HEK293T (cell line): ENCODE data around the gene IL7R.

ENCODE experiments used
- CTCF ChIA-PET: fragments of 350-600 bp; formaldehyde crosslinking; extraction: SDS; loops from one replicate; lab custom pipeline; 2021; ENCODE audit warnings: antibody characterized with exemption, inconsistent platforms; lab: Yijun Ruan, JAX
- POLR2A ChIA-PET: fragments of 350-600 bp; formaldehyde crosslinking; extraction: SDS; loops from one replicate; lab custom pipeline; 2020; ENCODE audit warnings: antibody characterized with exemption, inconsistent platforms; lab: Yijun Ruan, JAX
- DNase-seq: peaks from one replicate; pipeline ENCODE4 v3.0.0; 2012; ENCODE audit warnings: mixed read lengths; ENCODE audit errors: extremely low spot score
- ARNT ChIP-seq: fragments of 450-650 bp; IDR thresholded peaks from 2 replicates; pipeline ENCODE4 v1.6.1; 2017; ENCODE audit warnings: mild to moderate bottlenecking
- BHLHE40 ChIP-seq: fragments of 450-650 bp; IDR thresholded peaks from 2 replicates; pipeline ENCODE4 v1.6.1; 2016; ENCODE audit warnings: mild to moderate bottlenecking, moderate library complexity, borderline replicate concordance
- CTBP1 ChIP-seq: fragments of 450-650 bp; IDR thresholded peaks from 2 replicates; pipeline ENCODE4 v1.6.1; 2016; ENCODE audit warnings: borderline replicate concordance
- ELF4 ChIP-seq: fragments of 450-650 bp; IDR thresholded peaks from 2 replicates; pipeline ENCODE4 v1.6.1; 2017; ENCODE audit warnings: antibody characterized with exemption
- FOXA1 ChIP-seq: fragments of 450-650 bp; IDR thresholded peaks from 2 replicates; pipeline ENCODE4 v1.6.1; 2016; ENCODE audit warnings: mild to moderate bottlenecking
- FOXK2 ChIP-seq: fragments of 450-650 bp; IDR thresholded peaks from 2 replicates; pipeline ENCODE4 v1.6.1; 2016; ENCODE audit warnings: mild to moderate bottlenecking
- FOXM1 ChIP-seq: fragments of 450-650 bp; IDR thresholded peaks from 2 replicates; pipeline ENCODE4 v1.6.1; 2017; ENCODE audit warnings: mild to moderate bottlenecking, borderline replicate concordance
- HDGF ChIP-seq: fragments of 450-650 bp; IDR thresholded peaks from 2 replicates; pipeline ENCODE4 v1.6.1; 2017; ENCODE audit warnings: antibody characterized with exemption, borderline replicate concordance
- L3MBTL2 ChIP-seq: fragments of 450-650 bp; conservative IDR thresholded peaks from 2 replicates; pipeline ENCODE4 v1.6.1; 2016; ENCODE audit warnings: mild to moderate bottlenecking
- LEF1 ChIP-seq: fragments of 450-650 bp; IDR thresholded peaks from 2 replicates; pipeline ENCODE4 v1.6.1; 2017; ENCODE audit warnings: mild to moderate bottlenecking, borderline replicate concordance
- NFRKB ChIP-seq: fragments of 450-650 bp; IDR thresholded peaks from 2 replicates; pipeline ENCODE4 v1.6.1; 2016; ENCODE audit warnings: mild to moderate bottlenecking, moderate library complexity
- SP1 ChIP-seq: fragments of 450-650 bp; IDR thresholded peaks from 2 replicates; pipeline ENCODE4 v1.6.1; 2017
- SUZ12 ChIP-seq: fragments of 450-650 bp; IDR thresholded peaks from 2 replicates; pipeline ENCODE4 v1.6.1; 2016; ENCODE audit warnings: mild to moderate bottlenecking
- TARDBP ChIP-seq: fragments of 450-650 bp; IDR thresholded peaks from 2 replicates; pipeline ENCODE4 v1.6.1; 2016
- ZNF384 ChIP-seq: fragments of 450-650 bp; IDR thresholded peaks from 2 replicates; pipeline ENCODE4 v1.6.1; 2016
- TF ChIP-seq, protein P1 (sequence below): fragments of 450-650 bp; IDR thresholded peaks from 2 replicates; pipeline ENCODE4 v1.6.1; 2016

IL7R gene

DNA sequence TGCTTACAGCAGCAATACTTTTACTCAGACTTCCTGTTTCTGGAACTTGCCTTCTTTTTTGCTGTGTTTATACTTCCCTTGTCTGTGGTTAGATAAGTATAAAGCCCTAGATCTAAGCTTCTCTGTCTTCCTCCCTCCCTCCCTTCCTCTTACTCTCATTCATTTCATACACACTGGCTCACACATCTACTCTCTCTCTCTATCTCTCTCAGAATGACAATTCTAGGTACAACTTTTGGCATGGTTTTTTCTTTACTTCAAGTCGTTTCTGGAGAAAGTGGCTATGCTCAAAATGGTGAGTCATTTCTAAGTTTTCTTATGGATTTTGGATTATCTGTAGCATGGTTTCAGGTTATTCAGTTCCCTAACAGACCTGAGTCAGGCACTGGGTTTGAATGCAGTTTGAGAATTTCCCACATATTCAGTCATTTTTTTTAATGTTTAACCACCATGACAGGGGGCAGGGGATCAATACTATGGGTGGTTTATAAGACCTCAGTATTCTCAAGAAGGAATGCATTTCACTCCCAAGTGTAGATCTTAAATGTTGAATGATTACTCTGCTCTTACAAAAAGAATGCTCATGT is at the start of gene IL7R:
IL7R (plus strand) TSS at position 127 of the 587 bp plus-strand sequence; CDS start at position 214, 87 bp downstream.
- TF ChIP-seq, protein P1, sequence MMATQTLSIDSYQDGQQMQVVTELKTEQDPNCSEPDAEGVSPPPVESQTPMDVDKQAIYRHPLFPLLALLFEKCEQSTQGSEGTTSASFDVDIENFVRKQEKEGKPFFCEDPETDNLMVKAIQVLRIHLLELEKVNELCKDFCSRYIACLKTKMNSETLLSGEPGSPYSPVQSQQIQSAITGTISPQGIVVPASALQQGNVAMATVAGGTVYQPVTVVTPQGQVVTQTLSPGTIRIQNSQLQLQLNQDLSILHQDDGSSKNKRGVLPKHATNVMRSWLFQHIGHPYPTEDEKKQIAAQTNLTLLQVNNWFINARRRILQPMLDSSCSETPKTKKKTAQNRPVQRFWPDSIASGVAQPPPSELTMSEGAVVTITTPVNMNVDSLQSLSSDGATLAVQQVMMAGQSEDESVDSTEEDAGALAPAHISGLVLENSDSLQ: no peak
- TF ChIP-seq CTBP1 (no peak), FOXM1 (no peak), L3MBTL2 (no peak), ARNT (no peak), FOXK2 (no peak)
- ChIA-PET POLR2A (no interaction called here), CTCF (no interaction called here)
- no peak for DNase-seq

DNA sequence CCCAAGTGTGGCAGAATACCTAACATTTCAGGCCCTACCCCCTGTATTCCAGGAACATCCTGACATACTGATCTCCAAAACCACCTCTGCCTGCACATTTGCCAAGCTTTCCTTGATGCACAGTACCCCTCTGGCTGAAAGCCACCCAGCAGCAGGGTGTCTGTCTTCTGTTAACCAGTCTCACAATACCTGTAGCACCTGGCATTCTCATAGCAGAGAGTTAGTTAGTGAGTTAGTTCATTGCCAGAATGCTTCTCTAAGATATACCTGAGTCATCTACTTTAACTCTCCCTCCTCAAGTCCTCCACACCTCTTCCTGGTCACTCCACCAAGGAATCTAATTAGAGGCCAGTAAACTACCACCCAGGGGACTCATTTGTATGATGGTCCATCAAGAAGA is 46.1 kb upstream of the IL7R start:
- no peak for DNase-seq
- TF ChIP-seq SUZ12 (no peak), FOXM1 (no peak), LEF1 (no peak), ELF4 (no peak), TARDBP (no peak), CTBP1 (no peak), L3MBTL2 (no peak), ZNF384 (no peak), FOXA1 (no peak), ARNT (no peak), BHLHE40 (no peak), SP1 (no peak), HDGF (no peak), FOXK2 (no peak), NFRKB (no peak)
- TF ChIP-seq, protein P1: no peak
- POLR2A ChIA-PET: no interaction called here
- CTCF ChIA-PET: no interaction called here

DNA sequence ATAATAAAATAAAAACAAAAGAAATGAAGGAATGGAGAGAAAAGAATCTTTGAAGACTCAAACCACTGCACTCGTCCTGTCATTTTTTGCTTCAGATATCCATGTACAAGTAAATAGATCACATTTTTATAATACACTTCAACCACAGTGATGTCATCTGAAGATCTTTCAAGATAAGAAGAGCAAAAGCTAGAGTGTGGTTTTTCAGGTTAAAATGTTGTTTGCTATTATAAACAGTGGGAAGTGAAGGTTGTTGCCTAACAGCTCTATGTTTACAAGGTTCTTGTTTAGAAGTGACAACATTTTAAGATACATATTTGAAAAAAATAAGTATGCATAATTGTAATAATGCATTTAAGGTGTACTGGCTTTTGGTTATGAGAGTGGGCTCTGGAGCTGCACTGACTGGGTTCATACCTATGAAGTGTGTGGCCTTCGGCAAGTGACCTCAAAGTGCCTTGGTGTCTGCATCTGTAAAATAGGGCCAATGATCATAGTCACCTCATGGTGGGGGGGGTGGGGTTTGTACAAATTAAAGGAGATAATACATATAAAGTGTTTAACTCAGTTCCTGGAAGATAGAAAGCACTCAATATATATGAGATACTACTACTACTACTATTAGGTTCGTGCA is 45.5 kb upstream of the IL7R start:
- TF ChIP-seq FOXK2: no peak
- no peak for TF ChIP-seq NFRKB
- TF ChIP-seq, protein P1: no peak
- TF ChIP-seq ELF4: no peak
- TF ChIP-seq BHLHE40: no peak
- TF ChIP-seq FOXA1: no peak
- no peak for TF ChIP-seq ARNT
- TF ChIP-seq SUZ12: no peak
- no peak for TF ChIP-seq L3MBTL2
- ChIA-PET CTCF (no interaction called here), POLR2A (no interaction called here)
- DNase-seq: no peak

- CTCF ChIA-PET: interaction anchor here (0.6 to 1.1 kb wide), 3 partner anchors 8 to 583 kb away, joined by 3 read pairs; partner anchors contain the start of gene PRLR
- no peak for TF ChIP-seq ELF4
- no peak for TF ChIP-seq L3MBTL2
- no peak for TF ChIP-seq SUZ12
- no peak for TF ChIP-seq FOXK2
- no peak for TF ChIP-seq TARDBP
- TF ChIP-seq, protein P1: no peak
- no peak for DNase-seq
- POLR2A ChIA-PET: no interaction called here
Observed at GRCh38 chr5:35813521-35813920, 43.2 kb upstream of the IL7R start.

DNA sequence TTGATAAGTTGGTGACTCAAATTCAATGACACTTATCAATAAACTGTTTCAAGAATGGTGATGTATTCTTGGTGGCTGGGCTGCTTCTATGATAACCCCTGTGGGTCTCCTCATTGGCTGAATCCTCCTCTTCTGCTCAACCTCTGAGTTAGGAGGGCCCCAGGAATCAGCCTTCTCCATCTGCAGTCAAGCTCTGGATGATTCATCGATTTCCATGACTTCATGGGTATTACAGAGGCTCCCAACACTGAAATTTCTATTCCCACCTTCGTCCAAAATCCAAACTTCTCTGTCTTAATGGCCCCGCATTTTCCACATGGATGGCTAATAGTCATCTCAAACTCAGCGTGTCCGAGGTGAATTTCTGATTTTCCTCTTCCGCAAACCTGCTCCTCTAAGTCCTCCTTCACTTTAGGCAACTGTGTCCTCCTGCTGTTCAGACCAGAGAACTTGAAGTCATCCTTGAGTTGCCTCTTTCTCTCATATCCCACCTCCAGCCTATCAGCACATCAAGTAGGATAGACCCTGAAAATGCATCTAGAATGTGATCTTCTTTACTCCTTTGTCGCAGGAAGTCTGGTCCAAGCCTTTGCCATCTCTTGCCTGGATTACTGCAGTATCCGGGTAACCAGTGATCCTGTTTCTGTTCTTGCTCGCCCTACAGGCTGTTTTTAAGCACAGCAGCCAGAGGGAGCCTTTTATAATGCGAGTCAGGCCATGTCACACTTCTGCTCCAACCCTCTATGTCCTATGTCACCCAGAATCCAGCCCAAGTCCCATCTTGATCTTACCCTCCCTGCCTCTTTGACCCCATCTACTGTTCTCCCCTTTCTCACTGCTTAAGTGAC is 41.4 kb upstream of the IL7R start:
- ChIA-PET CTCF (no interaction called here), POLR2A (no interaction called here)
- TF ChIP-seq BHLHE40 (no peak), SUZ12 (no peak), HDGF (no peak), ELF4 (no peak), FOXM1 (no peak), FOXK2 (no peak), ARNT (no peak)
- TF ChIP-seq, protein P1: no peak
- DNase-seq: peak; percentile 54
